Cardiac muscle cell (in vitro differentiated cells and primary cell): Measurements from ENCODE around the gene IP6K1. TPM values are rescaled to one million over a fixed set of nuclear protein-coding genes. Genes with fewer than 3 reads are reported as not detected.
A peak's percentile ranks its signal among the peaks of the same experiment; 100 is the strongest.
"Not testable (repeated sequence)": the region's sequence is repeated elsewhere in the genome, so short reads cannot be mapped to it uniquely, and the experiment has no call there.

Experiments
- DNase-seq, 2 donors: peaks; one replicate each; pipeline versions ENCODE4 v3.0.0 to v3.0.0-alpha.2; 2010 to 2017; ENCODE audit warnings: low read depth in 1 of 2, low spot score in 1 of 2
- H3K27ac ChIP-seq: fragments of 200-600 bp; sonication (generic); 2 replicates; pipeline ENCODE4 v1.5.1; 2016
- H3K27me3 ChIP-seq: fragments of 200-600 bp; sonication (generic); 2 replicates; pipeline ENCODE4 v1.6.0; 2016; ENCODE audit warnings: control low read depth
- H3K36me3 ChIP-seq: fragments of 200-600 bp; sonication (generic); 2 replicates; pipeline ENCODE4 v1.5.1; 2016; ENCODE audit warnings: control low read depth
- H3K4me1 ChIP-seq: fragments of 200-600 bp; sonication (generic); 2 replicates; pipeline ENCODE4 v1.8.1; 2017; ENCODE audit warnings: low read depth, mild to moderate bottlenecking, mixed run types
- H3K4me3 ChIP-seq: fragments of 200-600 bp; sonication (generic); 2 replicates; pipeline ENCODE4 v1.5.1; 2016; ENCODE audit warnings: mild to moderate bottlenecking
- H3K9me3 ChIP-seq: fragments of 200-600 bp; sonication (generic); 2 replicates; pipeline ENCODE4 v1.5.1; 2017; ENCODE audit warnings: low read depth, mild to moderate bottlenecking, control low read depth
- polyA plus RNA-seq: library from polyadenylated mRNA; unstranded; fragments of >200 nt; fragmentation: Nextera tagmentation; extraction: Ambion mirVana; gene quantifications from 2 replicates; pipeline ENCODE4 v1.2.1, GENCODE V29; 2016
- total RNA-seq: library from RNA; depleted of rRNA; stranded (reverse); fragments of >200 nt; gene quantifications from 2 replicates; pipeline ENCODE4 v1.2.3, GENCODE V29; 2016
- TF ChIP-seq, protein P1 (sequence below): IDR thresholded peaks from 2 replicates; pipeline ENCODE4 v1.5.1; 2012; ENCODE audit warnings: low read depth, mild to moderate bottlenecking, low read length

Gene IP6K1
- total and polyA plus RNA-seq, 2 experiments from 2014 or later: 30.1 to 40.3 TPM

DNA sequence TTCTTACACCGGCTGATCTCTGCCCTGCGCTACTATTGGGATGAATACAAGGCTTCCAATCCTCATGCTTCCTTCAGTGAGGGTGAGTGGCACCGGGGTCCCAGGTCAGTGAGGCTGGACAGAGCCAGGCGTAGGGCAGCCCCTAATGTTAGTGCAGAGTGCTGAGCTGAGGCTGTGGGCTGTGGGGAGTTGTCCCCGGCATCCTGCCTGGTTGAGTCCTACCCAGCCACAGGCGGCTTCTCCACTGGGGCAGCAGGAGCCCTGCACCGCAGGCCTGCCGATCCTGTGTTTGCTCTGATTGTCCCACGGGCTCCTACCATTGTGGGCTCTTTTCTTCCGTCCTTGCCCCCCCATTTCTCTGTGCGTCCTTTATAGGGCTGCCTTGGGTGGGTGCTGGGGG lies 83.7 kb downstream of the IP6K1 start:
- TF ChIP-seq, protein P1, sequence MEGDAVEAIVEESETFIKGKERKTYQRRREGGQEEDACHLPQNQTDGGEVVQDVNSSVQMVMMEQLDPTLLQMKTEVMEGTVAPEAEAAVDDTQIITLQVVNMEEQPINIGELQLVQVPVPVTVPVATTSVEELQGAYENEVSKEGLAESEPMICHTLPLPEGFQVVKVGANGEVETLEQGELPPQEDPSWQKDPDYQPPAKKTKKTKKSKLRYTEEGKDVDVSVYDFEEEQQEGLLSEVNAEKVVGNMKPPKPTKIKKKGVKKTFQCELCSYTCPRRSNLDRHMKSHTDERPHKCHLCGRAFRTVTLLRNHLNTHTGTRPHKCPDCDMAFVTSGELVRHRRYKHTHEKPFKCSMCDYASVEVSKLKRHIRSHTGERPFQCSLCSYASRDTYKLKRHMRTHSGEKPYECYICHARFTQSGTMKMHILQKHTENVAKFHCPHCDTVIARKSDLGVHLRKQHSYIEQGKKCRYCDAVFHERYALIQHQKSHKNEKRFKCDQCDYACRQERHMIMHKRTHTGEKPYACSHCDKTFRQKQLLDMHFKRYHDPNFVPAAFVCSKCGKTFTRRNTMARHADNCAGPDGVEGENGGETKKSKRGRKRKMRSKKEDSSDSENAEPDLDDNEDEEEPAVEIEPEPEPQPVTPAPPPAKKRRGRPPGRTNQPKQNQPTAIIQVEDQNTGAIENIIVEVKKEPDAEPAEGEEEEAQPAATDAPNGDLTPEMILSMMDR: no peak
- Histone ChIP-seq H3K4me1 (no peaks in the 10 kb centered on the region), H3K27ac (no peak overlapping the region), H3K36me3 (no peaks in the 10 kb centered on the region), H3K9me3 (no peaks in the 10 kb centered on the region), H3K27me3 (no peaks in the 10 kb centered on the region), H3K4me3 (no peak overlapping the region)
- no peak for DNase-seq

DNA sequence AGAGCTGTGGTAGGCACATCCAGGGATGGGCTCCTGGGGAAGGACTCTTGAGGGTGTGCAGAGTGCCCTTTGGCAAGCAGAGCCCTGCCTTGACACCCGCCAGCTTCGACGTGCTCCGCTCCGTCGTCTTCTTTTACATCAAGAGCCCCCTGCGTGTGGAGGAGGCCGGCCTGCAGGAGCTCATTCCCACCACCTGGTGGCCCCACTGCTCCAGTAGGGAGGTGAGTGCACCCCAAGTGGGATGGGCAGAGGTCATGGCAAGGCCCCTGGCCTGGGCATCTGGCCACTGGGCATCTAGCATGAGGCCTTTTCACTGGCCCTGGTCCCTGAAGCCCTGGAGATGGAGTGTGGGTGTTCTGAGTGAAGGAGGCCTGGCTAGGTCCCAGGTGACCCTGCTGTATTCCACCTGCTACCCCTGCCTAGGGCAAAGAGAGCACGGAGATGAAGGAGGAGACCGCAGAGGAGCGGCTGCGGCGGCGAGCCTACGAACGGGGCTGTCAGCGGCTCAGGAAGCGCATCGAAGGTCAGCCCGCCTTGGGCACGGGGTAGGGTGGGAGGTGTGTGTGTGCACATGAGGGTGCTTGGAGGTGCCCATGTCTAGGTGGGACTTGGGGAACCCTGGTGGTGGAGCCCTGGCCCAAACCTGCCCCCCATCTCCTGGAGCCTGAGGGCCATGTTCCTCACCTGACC lies 84.8 kb downstream of the IP6K1 start:
- Histone ChIP-seq H3K4me3 (no peak overlapping the region), H3K36me3 (no peaks in the 10 kb centered on the region), H3K27me3 (no peaks in the 10 kb centered on the region), H3K9me3 (no peaks in the 10 kb centered on the region), H3K4me1 (no peaks in the 10 kb centered on the region), H3K27ac (no peak overlapping the region)
- TF ChIP-seq, protein P1: peak; percentile 49
- peak in 1 of 2 donors; percentile 39 for DNase-seq

DNA sequence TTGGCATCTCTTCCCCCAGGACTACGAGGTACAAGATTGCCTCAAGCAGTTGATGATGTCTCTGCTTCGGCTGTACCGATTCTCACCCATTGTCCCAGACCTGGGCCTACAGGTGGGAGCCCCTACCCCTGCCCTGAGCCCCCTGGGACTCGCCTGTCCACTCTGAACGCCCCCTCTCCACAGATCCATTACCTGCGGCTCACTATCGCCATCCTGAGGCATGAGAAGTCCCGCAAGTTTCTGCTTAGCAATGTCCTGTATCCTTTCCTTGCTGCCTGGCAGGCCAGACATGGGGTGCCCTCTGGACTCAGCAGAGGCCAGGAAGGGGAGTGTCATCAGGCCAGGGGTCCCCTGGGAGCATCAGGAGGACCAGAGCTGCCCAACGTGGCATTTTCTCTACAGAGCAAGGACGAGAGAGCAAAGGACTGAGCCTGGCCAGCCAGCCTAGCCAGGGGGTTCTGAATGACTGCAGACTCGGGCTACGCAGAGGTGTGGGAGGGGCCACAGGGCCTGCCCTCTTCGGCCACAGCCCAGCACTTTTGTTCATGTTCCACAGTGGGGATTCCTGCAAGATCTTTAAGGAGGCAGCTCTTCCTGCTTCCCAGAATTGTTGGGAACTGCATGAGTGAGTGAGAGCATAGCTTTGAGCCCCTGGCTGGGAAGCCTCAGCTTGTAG lies 85.8 kb downstream of the IP6K1 start:
- DNase-seq: no peak
- Histone ChIP-seq H3K4me3 (no peak overlapping the region), H3K36me3 (no peaks in the 10 kb centered on the region), H3K4me1 (no peaks in the 10 kb centered on the region), H3K9me3 (no peaks in the 10 kb centered on the region), H3K27ac (no peak overlapping the region), H3K27me3 (no peaks in the 10 kb centered on the region)
- TF ChIP-seq, protein P1: peak; percentile 11

DNA sequence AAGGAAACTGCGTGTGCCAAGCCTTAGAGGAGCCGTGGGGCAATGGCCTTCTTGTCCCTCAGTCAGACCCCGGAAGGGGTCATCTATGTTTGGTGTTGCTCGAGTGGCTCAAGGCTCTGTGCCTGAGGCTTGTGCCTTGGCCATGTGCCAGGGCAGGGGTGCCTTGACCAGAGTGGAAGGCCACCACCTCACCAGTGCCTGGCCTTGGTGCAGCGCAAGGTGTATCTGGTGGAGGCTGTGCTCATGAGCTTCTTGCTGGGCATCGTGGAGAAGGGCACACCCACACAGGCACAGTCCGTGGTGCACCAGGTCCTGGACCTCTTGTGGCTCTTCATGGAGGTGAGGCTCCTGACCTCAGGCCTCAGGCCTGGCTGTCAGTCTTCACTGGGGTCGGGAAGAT lies 86.3 kb downstream of the IP6K1 start:
- TF ChIP-seq, protein P1: no peak
- DNase-seq: no peak
- Histone ChIP-seq H3K27me3 (no peaks in the 10 kb centered on the region), H3K36me3 (no peaks in the 10 kb centered on the region), H3K4me1 (no peaks in the 10 kb centered on the region), H3K27ac (no peak overlapping the region), H3K9me3 (no peaks in the 10 kb centered on the region), H3K4me3 (no peak overlapping the region)

DNA sequence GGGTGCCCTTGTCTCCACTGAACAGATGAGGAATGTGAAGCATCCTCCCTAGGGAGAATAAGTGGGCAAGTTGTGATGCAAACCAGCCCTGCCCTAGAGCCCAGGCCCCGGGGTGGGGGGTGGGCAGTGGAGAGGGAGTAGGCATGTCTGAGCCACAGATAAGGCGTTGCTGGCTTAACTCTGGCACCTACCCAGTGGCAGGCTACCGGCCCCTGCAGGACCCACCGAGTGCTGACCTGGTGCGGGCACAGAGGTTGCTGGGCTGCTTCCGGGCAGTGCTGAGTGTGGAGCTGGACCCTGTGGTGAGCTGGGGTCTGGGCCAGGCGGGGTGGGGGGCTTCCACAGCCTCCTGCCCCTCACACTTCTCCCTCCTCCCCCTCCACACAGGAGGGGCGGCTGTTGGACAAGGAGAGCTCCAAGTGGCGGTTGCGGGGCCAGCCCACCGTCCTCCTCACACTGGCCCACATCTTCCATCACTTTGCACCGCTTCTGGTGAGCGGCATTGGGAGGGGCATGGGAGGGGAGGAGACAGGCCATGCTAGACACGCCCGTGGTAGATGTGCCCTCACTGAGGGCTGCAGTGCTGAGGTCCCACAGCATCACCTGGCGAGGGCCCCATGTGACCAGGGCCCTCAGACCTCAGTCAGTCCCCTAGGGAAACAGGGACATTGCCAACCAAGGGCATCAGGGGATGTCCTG lies 86.9 kb downstream of the IP6K1 start:
- no peaks in the 10 kb centered on the region for H3K4me1 ChIP-seq
- DNase-seq: no peak
- H3K27ac ChIP-seq: no peak overlapping the region
- no peaks in the 10 kb centered on the region for H3K36me3 ChIP-seq
- no peaks in the 10 kb centered on the region for H3K27me3 ChIP-seq
- TF ChIP-seq, protein P1: no peak
- no peaks in the 10 kb centered on the region for H3K9me3 ChIP-seq
- H3K4me3 ChIP-seq: no peak overlapping the region

DNA sequence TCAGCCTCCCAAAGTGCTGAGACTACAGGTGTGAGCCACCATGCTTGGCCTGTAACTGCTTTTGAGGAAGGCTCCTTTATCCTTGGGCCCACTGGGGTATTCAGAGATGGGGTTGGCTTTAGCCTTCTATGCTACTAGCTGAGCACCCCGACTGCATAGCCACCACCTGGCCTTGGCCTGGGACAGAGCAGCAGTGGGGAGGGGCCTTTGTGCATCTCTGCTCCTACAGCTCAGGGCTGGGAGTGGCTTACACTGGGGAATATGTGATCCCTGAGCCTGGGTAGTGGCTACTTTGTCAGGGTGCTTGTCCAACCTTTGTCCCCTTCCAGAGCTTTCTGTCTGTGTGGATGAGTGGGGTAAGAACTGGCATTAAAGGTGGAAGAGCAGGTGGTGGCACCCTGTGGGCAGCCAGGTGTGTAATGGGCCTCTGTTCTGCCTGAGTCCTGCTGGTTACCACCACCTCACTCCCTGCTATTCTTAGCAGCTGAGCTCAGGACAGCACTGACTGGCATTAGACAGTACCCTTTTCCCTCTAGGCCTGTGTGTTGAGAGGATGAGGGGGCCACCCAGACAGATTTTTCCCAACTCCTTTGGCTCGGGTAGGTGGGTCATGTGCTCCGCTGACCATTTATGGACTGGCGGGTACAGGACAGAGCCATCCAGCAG lies 90.9 kb downstream of the IP6K1 start:
- not testable (repeated sequence) for H3K4me3 ChIP-seq, H3K36me3 ChIP-seq, DNase-seq, H3K9me3 ChIP-seq, H3K4me1 ChIP-seq, H3K27ac ChIP-seq, H3K27me3 ChIP-seq

DNA sequence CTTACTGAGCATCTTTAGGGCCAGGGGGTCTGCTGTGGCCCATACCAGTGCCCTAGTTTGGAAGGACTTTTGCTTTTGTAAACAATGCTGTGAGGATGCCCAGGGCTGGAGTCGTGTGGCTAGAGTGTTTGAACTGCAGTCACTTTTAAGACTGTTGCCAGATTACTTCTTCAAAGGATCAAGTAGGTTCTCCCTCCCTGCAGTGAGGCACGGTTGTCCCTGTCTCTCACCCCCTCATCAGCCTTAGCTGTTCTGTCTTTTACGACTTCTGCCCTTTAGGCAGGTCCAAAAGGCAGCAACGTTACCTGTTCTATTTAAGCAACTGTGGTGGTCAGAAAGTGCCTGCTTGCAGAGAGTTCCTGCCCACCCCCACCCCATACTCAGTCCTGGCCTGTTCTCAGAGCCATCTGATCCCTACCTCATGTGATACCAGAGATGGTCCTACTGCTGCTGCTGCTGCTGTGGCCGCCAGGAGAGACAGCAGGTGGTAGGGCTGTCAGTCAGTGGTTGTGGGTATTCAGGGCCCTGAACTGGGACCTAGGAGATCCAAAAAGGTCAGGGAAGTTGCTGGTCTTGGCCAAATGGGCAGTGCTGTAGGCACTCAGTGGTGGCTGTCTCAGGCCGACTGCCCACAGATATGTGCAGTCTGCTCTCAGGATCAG lies 91.8 kb downstream of the IP6K1 start:
- not testable (repeated sequence) for H3K4me1 ChIP-seq, H3K27me3 ChIP-seq, H3K27ac ChIP-seq, H3K36me3 ChIP-seq, H3K9me3 ChIP-seq, DNase-seq, H3K4me3 ChIP-seq

DNA sequence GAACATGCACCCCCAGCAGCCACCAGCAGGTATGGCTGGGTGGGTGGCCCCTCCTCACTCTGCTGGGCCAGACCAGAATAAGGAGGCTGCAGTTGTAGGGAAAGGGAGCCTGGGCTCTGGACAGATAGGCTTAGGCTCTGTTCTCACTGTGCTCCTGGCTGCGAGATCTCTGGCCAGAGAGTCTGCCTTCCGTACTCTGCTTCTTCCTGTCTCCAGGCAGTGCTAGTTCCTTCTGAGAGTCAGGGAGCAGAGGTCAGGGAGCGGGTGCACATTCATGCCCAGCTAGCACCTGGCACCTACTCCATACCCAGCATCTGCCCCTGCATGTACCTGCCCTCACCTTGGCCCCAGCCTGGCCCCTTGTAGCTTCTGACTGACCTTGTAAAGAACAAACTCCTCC lies 94.9 kb downstream of the IP6K1 start:
- H3K27me3 ChIP-seq, H3K27ac ChIP-seq, H3K4me1 ChIP-seq, H3K36me3 ChIP-seq, H3K4me3 ChIP-seq, H3K9me3 ChIP-seq, DNase-seq: not testable (repeated sequence)
